Endothelial cell of umbilical vein (primary cell): Measurements from ENCODE around the gene RNF32. TPM values are rescaled to one million over a fixed set of nuclear protein-coding genes. Genes with fewer than 3 reads are reported as not detected.

Experiments
- BruUV-seq: library from RNA; stranded (reverse); fragments of 400-500 nt; replicated peaks from 2 replicates; lab custom pipeline; 2021; lab: Mats Ljungman, UMichigan
- CTCF ChIA-PET: fragments of 300-600, 350-600 bp; sonication (Branson Sonifier 250); formaldehyde crosslinking; loops from one replicate; lab custom pipeline; 2021; ENCODE audit warnings: antibody characterized with exemption, inconsistent platforms; lab: Charles Lee
- POLR2A ChIA-PET: fragments of 300-600, 350-600 bp; sonication (Branson Sonifier 250); formaldehyde crosslinking; loops from one replicate; lab custom pipeline; 2021; ENCODE audit warnings: antibody characterized with exemption, inconsistent platforms; lab: Charles Lee
- DNase-seq: peaks from one replicate; pipeline ENCODE4 v3.0.0-alpha.2; 2011; ENCODE audit warnings: low read depth, low spot score
- FAIRE-seq: peaks from 2 replicates; lab custom pipeline; 2011; peaks lifted over from hg19 to GRCh38; lab: Jason Lieb, UNC
- H2AFZ ChIP-seq: 2 replicates; pipeline ENCODE4 v1.6.0; 2012; ENCODE audit warnings: low read depth, low read length, control low read depth, inconsistent platforms
- H3K27ac ChIP-seq: 2 replicates; pipeline ENCODE4 v1.5.1; 2011; ENCODE audit warnings: low read depth, mild to moderate bottlenecking, control low read depth, low read length, moderate library complexity; ENCODE audit not compliant: insufficient read depth
- H3K27me3 ChIP-seq, 2 experiments: 2 replicates each; pipeline versions ENCODE4 v1.6.0 to v1.6.1; 2011; ENCODE audit warnings: low read length in 2 of 2, mixed read lengths in 1 of 2; ENCODE audit not compliant: control insufficient read depth in 2 of 2, insufficient read depth in 2 of 2
- H3K36me3 ChIP-seq, 2 experiments: 2 replicates in 1 of 2; 3 replicates in 1 of 2; pipeline ENCODE4 v1.5.1; 2011; ENCODE audit warnings: low read length in 2 of 2, mild to moderate bottlenecking in 1 of 2, moderate library complexity in 1 of 2; ENCODE audit not compliant: control insufficient read depth in 2 of 2, insufficient read depth in 2 of 2; ENCODE audit errors: extremely low read depth in 1 of 2
- H3K4me1 ChIP-seq: 3 replicates; pipeline ENCODE4 v1.5.1; 2011; ENCODE audit warnings: mild to moderate bottlenecking, low read length; ENCODE audit not compliant: control insufficient read depth, insufficient read depth; ENCODE audit errors: extremely low read depth
- H3K4me2 ChIP-seq: 2 replicates; pipeline ENCODE4 v1.6.1; 2011; ENCODE audit warnings: low read length, control low read depth, mixed read lengths; ENCODE audit not compliant: insufficient read depth
- H3K4me3 ChIP-seq, 3 experiments: fragments of 200-600 bp in 1 of 3; sonication (generic), shearing (Covaris generic) in 1 of 3; replicated peaks in 1 of 3; 2 replicates each; pipeline ENCODE4 v1.5.1; 2011 to 2016; ENCODE audit warnings: control low read depth in 3 of 3, low read length in 3 of 3, mild to moderate bottlenecking in 2 of 3, inconsistent platforms in 1 of 3, low read depth in 1 of 3, moderate library complexity in 1 of 3; ENCODE audit not compliant: insufficient read depth in 1 of 3
- H3K79me2 ChIP-seq: 2 replicates; pipeline ENCODE4 v1.6.0; 2012; ENCODE audit warnings: low read length, inconsistent platforms; ENCODE audit not compliant: control insufficient read depth, insufficient read depth
- H3K9ac ChIP-seq: replicated peaks from 2 replicates; pipeline ENCODE3; 2011; ENCODE audit warnings: low read length, control low read depth; ENCODE audit not compliant: insufficient read depth; ENCODE audit errors: extremely low read depth
- H3K9me1 ChIP-seq: replicated peaks from 3 replicates; pipeline ENCODE4 v1.6.0; 2011; ENCODE audit warnings: mild to moderate bottlenecking, low read length; ENCODE audit not compliant: control insufficient read depth, insufficient read depth; ENCODE audit errors: extremely low read depth
- H3K9me3 ChIP-seq: replicated peaks from 2 replicates; pipeline ENCODE4 v1.5.1; 2012; ENCODE audit warnings: low read length, inconsistent platforms; ENCODE audit not compliant: control insufficient read depth, insufficient read depth
- H4K20me1 ChIP-seq: replicated peaks from 2 replicates; pipeline ENCODE3; 2011; ENCODE audit warnings: mild to moderate bottlenecking, low read length; ENCODE audit not compliant: control insufficient read depth, insufficient read depth; ENCODE audit errors: extremely low read depth
- CTCF ChIP-seq, 2 donors: IDR thresholded peaks; 1 replicate in 1 of 2; 2 replicates in 1 of 2; pipeline ENCODE4 v1.5.1; 2011; ENCODE audit warnings: low read length in 2 of 2, mild to moderate bottlenecking in 2 of 2, moderate library complexity in 2 of 2, control low read depth in 1 of 2, inconsistent platforms in 1 of 2, low read depth in 1 of 2; ENCODE audit not compliant: insufficient read depth in 1 of 2; ENCODE audit errors: extremely low read depth in 1 of 2
- EZH2 ChIP-seq: IDR thresholded peaks from 2 replicates; pipeline ENCODE4 v1.6.1; 2012; ENCODE audit warnings: borderline replicate concordance, low read depth, mild to moderate bottlenecking, moderate library complexity, low read length, inconsistent platforms; ENCODE audit not compliant: severe bottlenecking
- FOS ChIP-seq: IDR thresholded peaks from 2 replicates; pipeline ENCODE4 v1.6.1; 2011; ENCODE audit warnings: mild to moderate bottlenecking, low read length, moderate library complexity, borderline replicate concordance; ENCODE audit not compliant: insufficient read depth
- GATA2 ChIP-seq: IDR thresholded peaks from 2 replicates; pipeline ENCODE4 v1.7.0; 2011; ENCODE audit warnings: low read depth, mild to moderate bottlenecking, moderate library complexity, mixed read lengths, low read length; ENCODE audit not compliant: insufficient read length, insufficient read depth
- JUN ChIP-seq: IDR thresholded peaks from 2 replicates; pipeline ENCODE4 v1.6.1; 2011; ENCODE audit warnings: borderline replicate concordance, low read depth; ENCODE audit not compliant: insufficient read length, insufficient read depth
- MAX ChIP-seq: IDR thresholded peaks from 2 replicates; pipeline ENCODE4 v1.6.1; 2011; ENCODE audit not compliant: insufficient read depth, insufficient read length
- MYC ChIP-seq: IDR thresholded peaks from one replicate; pipeline ENCODE4 v1.6.1; 2011; ENCODE audit warnings: mild to moderate bottlenecking, low read depth, low read length
- POLR2A ChIP-seq: IDR thresholded peaks from 2 replicates; pipeline ENCODE4 v1.6.1; 2012; ENCODE audit warnings: low read depth, mild to moderate bottlenecking, control low read depth, low read length
- POLR2AphosphoS5 ChIP-seq: IDR thresholded peaks from 2 replicates; pipeline ENCODE4 v1.6.1; 2012; ENCODE audit warnings: low read depth, mild to moderate bottlenecking, control low read depth, low read length, moderate library complexity; ENCODE audit not compliant: insufficient read depth
- dilution Hi-C: fragments of 300-500 bp; cut with MboI; formaldehyde crosslinking; loops from one replicate; pipeline ENCODE4 v1.15.0; 2019; ENCODE audit warnings: low sequenced_read_pairs; ENCODE audit not compliant: extremely low pct_ligation_motif_present
- intact Hi-C: fragments of 100-400 bp; cut with micrococcal nuclease; formaldehyde crosslinking; loops from one replicate; pipeline ENCODE4 v1.10.0; 2022
- polyA plus RNA-seq, 4 experiments: library from polyadenylated mRNA; depleted of rRNA in 3 of 4; stranded (reverse) in 3 of 4; unstranded in 1 of 4; fragments of >200 nt; gene quantifications; 2 replicates each; pipeline versions ENCODE4 v1.2.1 to v1.2.3, GENCODE V29; 2011 to 2012; ENCODE audit warnings: missing spikeins in 1 of 4
- total RNA-seq: library from RNA; stranded (reverse); gene quantifications from 2 replicates; pipeline ENCODE4 v1.2.3, GENCODE V29; 2021

Gene RNF32
- total and polyA plus RNA-seq, 2 donors (not counting 3 experiments of a cell fraction or from before 2014, with no cell fraction given) = 0.14 TPM; not detected in 1

DNA sequence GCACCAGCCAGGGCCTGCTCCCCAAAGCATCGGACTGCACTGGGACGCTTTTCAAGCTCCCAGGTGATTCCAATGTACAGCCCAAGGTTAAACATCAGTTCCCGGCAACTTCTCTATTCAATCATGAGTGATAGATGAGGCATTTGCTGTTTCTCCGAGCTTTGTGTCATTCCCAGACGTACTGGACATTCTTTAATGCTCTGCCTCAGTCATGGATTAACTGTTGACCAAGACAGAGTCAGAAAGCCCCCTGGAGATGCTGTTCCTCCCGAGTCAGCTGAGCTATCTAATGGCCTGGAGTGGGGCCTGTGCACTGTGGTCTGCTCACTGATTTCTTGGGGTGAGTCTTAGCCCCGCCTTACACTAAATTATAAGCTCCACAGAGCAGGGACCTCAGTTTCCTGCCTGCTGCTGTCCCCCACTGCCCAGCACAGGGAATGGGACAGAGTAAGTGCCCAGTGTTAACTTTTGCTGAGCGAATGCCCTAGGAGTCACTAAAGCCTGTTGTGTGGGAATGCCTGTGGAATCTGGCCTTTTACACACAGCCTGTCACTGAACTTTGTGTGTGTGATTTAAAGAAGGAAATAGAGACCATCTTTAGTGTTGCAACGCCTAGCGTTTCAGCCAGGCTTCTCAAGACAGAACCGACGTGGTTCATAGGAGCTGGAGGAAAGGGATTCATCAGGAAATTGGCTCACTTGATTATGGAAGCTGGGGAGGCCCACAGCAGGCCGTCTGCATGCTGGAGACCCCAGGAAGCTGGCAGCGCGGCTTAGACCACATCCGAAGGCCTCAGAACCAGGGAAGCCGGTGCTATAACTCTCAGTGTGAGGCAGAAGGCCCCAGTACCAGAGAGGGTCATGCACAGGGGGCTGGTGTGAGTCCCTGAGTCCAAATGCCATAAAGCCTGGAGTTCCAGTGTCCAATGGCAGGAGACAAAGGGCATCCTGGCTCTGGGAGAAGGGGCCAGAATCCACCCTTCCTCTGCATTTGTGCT lies 29.3 kb upstream of the RNF32 start:
- no peaks in the 10 kb centered on the region for H4K20me1 ChIP-seq
- no peak for DNase-seq
- no peak overlapping the region for H2AFZ ChIP-seq
- H3K4me2 ChIP-seq = no peak overlapping the region
- BruUV-seq = no TSS peak
- H3K36me3 ChIP-seq = no peaks in the 10 kb centered on the region
- TF ChIP-seq POLR2A (no peak), CTCF (IDR thresholded peaks at IDR 0.05; ENCODE audit: extremely low read depth in 1 of 2, insufficient read depth in 1 of 2, low read depth in 1 of 2, low read length in 2 of 2) (no peak), EZH2 (no peak), MAX (no peak), FOS (no peak), GATA2 (no peak), MYC (no peak), POLR2AphosphoS5 (no peak), JUN (no peak)
- H3K79me2 ChIP-seq = no peaks in the 10 kb centered on the region
- H3K4me1 ChIP-seq = peaks cover 14% of the 10 kb centered on the region
- H3K4me3 ChIP-seq = no peak overlapping the region
- ChIA-PET CTCF (no interaction called here), POLR2A (no interaction called here)
- intact Hi-C loops (no loop called here), dilution Hi-C loops (no loop called here)
- no peak overlapping the region for H3K9ac ChIP-seq
- H3K27ac ChIP-seq = no peak overlapping the region
- peaks cover 5 to 7% of the 10 kb centered on the region in 2 experiments for H3K27me3 ChIP-seq
- H3K9me3 ChIP-seq = no peaks in the 10 kb centered on the region
- no peak for FAIRE-seq
- H3K9me1 ChIP-seq = no peaks in the 10 kb centered on the region
